ENCODE measurements around the gene IQGAP2. TPM values are rescaled to one million over a fixed set of nuclear protein-coding genes. Genes with fewer than 3 reads are reported as not detected.

IQGAP2 gene, protein sequence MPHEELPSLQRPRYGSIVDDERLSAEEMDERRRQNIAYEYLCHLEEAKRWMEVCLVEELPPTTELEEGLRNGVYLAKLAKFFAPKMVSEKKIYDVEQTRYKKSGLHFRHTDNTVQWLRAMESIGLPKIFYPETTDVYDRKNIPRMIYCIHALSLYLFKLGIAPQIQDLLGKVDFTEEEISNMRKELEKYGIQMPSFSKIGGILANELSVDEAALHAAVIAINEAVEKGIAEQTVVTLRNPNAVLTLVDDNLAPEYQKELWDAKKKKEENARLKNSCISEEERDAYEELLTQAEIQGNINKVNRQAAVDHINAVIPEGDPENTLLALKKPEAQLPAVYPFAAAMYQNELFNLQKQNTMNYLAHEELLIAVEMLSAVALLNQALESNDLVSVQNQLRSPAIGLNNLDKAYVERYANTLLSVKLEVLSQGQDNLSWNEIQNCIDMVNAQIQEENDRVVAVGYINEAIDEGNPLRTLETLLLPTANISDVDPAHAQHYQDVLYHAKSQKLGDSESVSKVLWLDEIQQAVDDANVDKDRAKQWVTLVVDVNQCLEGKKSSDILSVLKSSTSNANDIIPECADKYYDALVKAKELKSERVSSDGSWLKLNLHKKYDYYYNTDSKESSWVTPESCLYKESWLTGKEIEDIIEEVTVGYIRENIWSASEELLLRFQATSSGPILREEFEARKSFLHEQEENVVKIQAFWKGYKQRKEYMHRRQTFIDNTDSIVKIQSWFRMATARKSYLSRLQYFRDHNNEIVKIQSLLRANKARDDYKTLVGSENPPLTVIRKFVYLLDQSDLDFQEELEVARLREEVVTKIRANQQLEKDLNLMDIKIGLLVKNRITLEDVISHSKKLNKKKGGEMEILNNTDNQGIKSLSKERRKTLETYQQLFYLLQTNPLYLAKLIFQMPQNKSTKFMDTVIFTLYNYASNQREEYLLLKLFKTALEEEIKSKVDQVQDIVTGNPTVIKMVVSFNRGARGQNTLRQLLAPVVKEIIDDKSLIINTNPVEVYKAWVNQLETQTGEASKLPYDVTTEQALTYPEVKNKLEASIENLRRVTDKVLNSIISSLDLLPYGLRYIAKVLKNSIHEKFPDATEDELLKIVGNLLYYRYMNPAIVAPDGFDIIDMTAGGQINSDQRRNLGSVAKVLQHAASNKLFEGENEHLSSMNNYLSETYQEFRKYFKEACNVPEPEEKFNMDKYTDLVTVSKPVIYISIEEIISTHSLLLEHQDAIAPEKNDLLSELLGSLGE (N-terminal part only)
- total RNA-seq, result 8.8 and 11.8 TPM in 2 replicates
- long read RNA-seq, partial matches to known transcripts, result 7 of 8 reads
- long read RNA-seq, other reads (novel, unspliced or antisense), result 1 of 8 reads

DNA sequence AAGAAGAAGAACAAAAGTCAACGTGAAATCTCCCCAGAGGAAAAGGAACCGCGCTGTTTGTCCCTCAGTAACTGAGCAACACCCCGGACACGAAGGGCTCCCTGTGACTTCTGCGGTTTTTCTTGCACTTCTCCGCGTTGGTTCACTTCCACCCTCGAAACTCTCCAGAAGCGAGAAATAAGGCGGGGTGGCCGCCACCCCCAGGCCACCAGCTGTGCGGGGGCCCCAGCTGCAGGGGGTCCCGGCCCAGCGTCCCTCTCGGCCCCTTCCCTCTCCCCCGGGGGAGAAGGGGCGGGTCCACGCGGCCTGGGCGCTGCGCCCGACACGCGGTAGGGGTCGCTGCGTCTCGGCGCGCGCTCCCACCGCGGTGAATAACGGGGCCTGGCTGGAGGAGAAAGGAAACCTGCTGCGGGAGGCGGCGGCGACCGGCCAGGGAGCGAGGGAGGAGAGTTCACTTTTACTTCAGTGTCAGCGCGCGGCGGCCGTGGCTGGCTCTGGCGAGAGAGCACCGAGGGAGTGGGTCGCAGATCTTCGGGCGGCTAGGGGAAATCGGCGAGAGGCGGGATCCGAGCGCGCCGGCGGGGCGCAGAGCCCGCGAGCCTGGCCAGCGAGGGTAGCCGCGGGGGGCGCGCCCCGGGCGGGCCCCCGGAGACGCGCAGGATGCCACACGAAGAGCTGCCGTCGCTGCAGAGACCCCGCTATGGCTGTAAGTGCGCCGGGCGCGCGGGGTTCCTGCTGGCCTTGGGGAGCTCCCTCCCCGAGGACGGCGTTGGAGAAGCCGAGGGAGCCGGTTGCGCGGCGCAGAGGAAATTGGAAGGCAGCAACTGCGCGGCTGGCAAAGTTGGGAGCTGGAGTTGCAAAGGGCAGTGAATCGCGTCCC is at the start of gene IQGAP2:
Gene IQGAP2 (plus strand): TSS at position 400 of the 880 bp plus-strand sequence. CDS start 261 bp downstream, at position 661.
- peak within 1 kb of the TSS; percentile 96 for H3K4me3 Mint-ChIP-seq (ENCODE audit: unreplicated experiment)
- peaks cover 27% of the 10 kb centered on the region for H3K27me3 Mint-ChIP-seq (ENCODE audit: unreplicated experiment)
- TF ChIP-seq, protein P1, sequence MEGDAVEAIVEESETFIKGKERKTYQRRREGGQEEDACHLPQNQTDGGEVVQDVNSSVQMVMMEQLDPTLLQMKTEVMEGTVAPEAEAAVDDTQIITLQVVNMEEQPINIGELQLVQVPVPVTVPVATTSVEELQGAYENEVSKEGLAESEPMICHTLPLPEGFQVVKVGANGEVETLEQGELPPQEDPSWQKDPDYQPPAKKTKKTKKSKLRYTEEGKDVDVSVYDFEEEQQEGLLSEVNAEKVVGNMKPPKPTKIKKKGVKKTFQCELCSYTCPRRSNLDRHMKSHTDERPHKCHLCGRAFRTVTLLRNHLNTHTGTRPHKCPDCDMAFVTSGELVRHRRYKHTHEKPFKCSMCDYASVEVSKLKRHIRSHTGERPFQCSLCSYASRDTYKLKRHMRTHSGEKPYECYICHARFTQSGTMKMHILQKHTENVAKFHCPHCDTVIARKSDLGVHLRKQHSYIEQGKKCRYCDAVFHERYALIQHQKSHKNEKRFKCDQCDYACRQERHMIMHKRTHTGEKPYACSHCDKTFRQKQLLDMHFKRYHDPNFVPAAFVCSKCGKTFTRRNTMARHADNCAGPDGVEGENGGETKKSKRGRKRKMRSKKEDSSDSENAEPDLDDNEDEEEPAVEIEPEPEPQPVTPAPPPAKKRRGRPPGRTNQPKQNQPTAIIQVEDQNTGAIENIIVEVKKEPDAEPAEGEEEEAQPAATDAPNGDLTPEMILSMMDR (IDR thresholded peaks at IDR 0.05), result peak; percentile 87
- H3K4me1 Mint-ChIP-seq (ENCODE audit: unreplicated experiment), result peaks cover 10% of the 10 kb centered on the region
- DNase-seq (ENCODE audit: extremely low spot score, unreplicated experiment), result peak; percentile 93
- H3K9me3 Mint-ChIP-seq (ENCODE audit: unreplicated experiment), result no peaks in the 10 kb centered on the region
- H3K27ac Mint-ChIP-seq (ENCODE audit: unreplicated experiment), result peak within 1 kb of the TSS; percentile 91
- H3K36me3 Mint-ChIP-seq (ENCODE audit: unreplicated experiment), result no peaks in the 10 kb centered on the region

DNA sequence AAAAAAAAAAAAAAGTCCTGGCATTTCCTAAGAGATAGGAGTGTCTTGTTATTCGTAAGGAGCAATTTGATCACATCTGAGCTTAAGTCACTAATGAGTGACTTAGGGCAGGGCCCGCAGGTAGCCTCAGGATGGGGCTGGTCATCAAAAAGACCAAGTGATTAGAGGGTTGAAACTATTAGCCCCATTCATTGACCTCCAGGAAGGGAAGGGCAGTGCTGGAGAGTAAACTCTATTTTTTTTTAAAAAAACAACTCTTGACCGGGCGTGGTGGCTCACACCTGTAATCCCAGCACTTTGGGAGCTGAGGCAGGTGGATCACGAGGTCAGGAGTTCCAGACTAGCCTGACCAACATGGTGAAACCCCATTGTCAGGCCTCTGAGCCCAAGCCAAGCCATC is 46.2 kb upstream of the IQGAP2 start:
- Mint-ChIP-seq H3K27me3 (ENCODE audit: unreplicated experiment) (peaks cover 19% of the 10 kb centered on the region), H3K36me3 (ENCODE audit: unreplicated experiment) (no peaks in the 10 kb centered on the region), H3K9me3 (ENCODE audit: unreplicated experiment) (no peaks in the 10 kb centered on the region), H3K27ac (ENCODE audit: unreplicated experiment) (no peak overlapping the region), H3K4me1 (ENCODE audit: unreplicated experiment) (no peaks in the 10 kb centered on the region), H3K4me3 (ENCODE audit: unreplicated experiment) (no peak overlapping the region)
- no peak for DNase-seq (ENCODE audit: extremely low spot score, unreplicated experiment)
- TF ChIP-seq, protein P1 (IDR thresholded peaks at IDR 0.05), result no peak

DNA sequence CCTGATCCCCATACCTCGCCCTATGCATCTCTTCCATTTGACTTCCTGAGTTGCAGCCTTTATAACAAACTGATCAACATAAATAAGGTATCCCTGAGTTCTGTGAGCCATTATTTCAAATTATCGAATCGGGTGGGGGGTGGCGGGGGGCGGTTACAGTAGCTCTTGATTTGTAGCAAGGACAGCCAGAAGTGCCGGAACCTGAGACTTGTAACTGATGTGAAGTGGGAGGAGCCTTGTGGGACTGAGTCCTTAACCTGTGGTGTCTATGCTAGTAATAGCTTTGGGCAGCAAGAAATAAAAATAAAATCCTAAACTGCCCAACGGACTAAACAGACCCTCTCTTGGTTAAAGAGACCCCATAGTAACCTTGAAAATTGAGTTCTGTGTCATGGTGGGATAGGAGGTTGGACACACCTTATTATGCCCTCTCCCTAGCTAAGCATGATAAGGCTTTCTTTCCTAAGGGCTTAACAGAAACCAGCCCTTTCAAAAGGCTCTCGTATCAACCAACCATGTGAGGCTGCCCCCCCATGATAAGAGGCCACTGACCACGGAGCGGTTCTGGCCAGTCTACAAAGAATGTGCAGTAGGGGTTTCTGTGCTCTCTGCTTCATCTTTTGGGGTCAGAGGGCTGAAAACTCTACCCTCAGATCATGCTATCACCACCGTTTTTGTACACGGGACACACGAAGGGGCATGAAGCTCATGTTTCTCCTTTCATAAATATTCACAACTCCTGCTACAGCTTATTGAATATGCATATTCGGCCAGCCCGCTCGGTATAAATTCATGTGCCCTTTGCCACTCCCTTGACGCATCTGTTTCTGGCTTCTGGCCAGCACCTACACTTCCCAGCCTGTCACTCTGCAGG is 39.5 kb upstream of the IQGAP2 start:
- Mint-ChIP-seq H3K9me3 (ENCODE audit: unreplicated experiment) (no peaks in the 10 kb centered on the region), H3K27ac (ENCODE audit: unreplicated experiment) (no peak overlapping the region), H3K36me3 (ENCODE audit: unreplicated experiment) (no peaks in the 10 kb centered on the region), H3K27me3 (ENCODE audit: unreplicated experiment) (peaks cover 3% of the 10 kb centered on the region), H3K4me3 (ENCODE audit: unreplicated experiment) (no peak overlapping the region), H3K4me1 (ENCODE audit: unreplicated experiment) (peaks cover 6% of the 10 kb centered on the region)
- TF ChIP-seq, protein P1 (IDR thresholded peaks at IDR 0.05), result no peak
- no peak for DNase-seq (ENCODE audit: extremely low spot score, unreplicated experiment)

DNA sequence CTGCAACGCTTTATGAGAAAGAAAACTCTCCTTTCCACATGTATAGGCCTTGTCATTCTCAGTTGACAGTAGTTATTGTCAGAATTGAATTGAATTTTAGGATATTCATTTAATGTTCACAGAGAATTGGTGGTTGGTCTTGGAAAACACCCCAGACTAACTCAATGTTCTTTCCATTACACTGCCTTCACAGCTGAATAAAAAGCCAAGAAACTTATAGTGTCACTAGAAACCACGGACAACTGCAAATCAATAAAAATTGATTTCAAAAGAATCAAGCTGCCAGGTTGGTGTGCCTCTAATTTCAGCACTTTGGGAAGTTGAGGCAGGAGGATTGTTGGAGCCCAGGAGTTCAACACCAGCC is 38.9 kb upstream of the IQGAP2 start:
- DNase-seq (ENCODE audit: extremely low spot score, unreplicated experiment), result no peak
- no peaks in the 10 kb centered on the region for H3K36me3 Mint-ChIP-seq (ENCODE audit: unreplicated experiment)
- no peak overlapping the region for H3K4me3 Mint-ChIP-seq (ENCODE audit: unreplicated experiment)
- H3K4me1 Mint-ChIP-seq (ENCODE audit: unreplicated experiment), result peaks cover 6% of the 10 kb centered on the region
- H3K27me3 Mint-ChIP-seq (ENCODE audit: unreplicated experiment), result peaks cover 2% of the 10 kb centered on the region
- no peak overlapping the region for H3K27ac Mint-ChIP-seq (ENCODE audit: unreplicated experiment)
- no peaks in the 10 kb centered on the region for H3K9me3 Mint-ChIP-seq (ENCODE audit: unreplicated experiment)
- TF ChIP-seq, protein P1 (IDR thresholded peaks at IDR 0.05), result no peak
